SK-N-SH treated with all-trans-retinoic acid at 6 μM for 48 hours (cell line): ENCODE measurements around the gene RFX3.

Experiments
- ATAC-seq: fragments of 200-7000 bp; cut with Tn5 transposase; 3 replicates; pipeline ENCODE4 v1.9.1; 2020; ENCODE audit warnings: mild to moderate bottlenecking, moderate library complexity
- BACH2 ChIP-seq: fragments of 250-450 bp; sonication (Bioruptor Pico); IDR thresholded peaks from 2 replicates; pipeline ENCODE4 v1.9.0; 2021; ENCODE audit warnings: mild to moderate bottlenecking, borderline replicate concordance
- CREB5 ChIP-seq: fragments of 250-450 bp; sonication (Bioruptor Pico); IDR thresholded peaks from 2 replicates; pipeline ENCODE4 v1.5.1; 2020; ENCODE audit warnings: low read depth, mild to moderate bottlenecking, moderate library complexity
- CSRNP3 ChIP-seq: fragments of 250-450 bp; sonication (Bioruptor Pico); IDR thresholded peaks from 2 replicates; pipeline ENCODE4 v1.5.1; 2021; ENCODE audit warnings: mild to moderate bottlenecking, moderate library complexity
- ESRRG ChIP-seq: fragments of 250-450 bp; sonication (Bioruptor Pico); IDR thresholded peaks from 2 replicates; pipeline ENCODE4 v1.6.1; 2021; ENCODE audit warnings: mild to moderate bottlenecking
- GLIS3 ChIP-seq: fragments of 250-450 bp; sonication (Bioruptor Pico); IDR thresholded peaks from 2 replicates; pipeline ENCODE4 v1.5.0; 2020; ENCODE audit warnings: mild to moderate bottlenecking, moderate library complexity
- ISL1 ChIP-seq: fragments of 250-450 bp; sonication (Bioruptor Pico); IDR thresholded peaks from 2 replicates; pipeline ENCODE4 v2.1.2; 2022; ENCODE audit warnings: mild to moderate bottlenecking, moderate library complexity
- PATZ1 ChIP-seq: fragments of 250-450 bp; sonication (Bioruptor Pico); IDR thresholded peaks from 2 replicates; pipeline ENCODE4 v1.8.0; 2020; ENCODE audit warnings: mild to moderate bottlenecking, moderate library complexity, borderline replicate concordance
- POU6F1 ChIP-seq: fragments of 250-450 bp; sonication (Bioruptor Pico); IDR thresholded peaks from 2 replicates; pipeline ENCODE4 v1.8.0; 2021; ENCODE audit warnings: low read depth, mild to moderate bottlenecking, moderate library complexity, borderline replicate concordance
- PPARA ChIP-seq: fragments of 250-450 bp; sonication (Bioruptor Pico); IDR thresholded peaks from 2 replicates; pipeline ENCODE4 v1.5.0; 2020; ENCODE audit warnings: mild to moderate bottlenecking, borderline replicate concordance
- RARB ChIP-seq: fragments of 250-450 bp; sonication (Bioruptor Pico); IDR thresholded peaks from 2 replicates; pipeline ENCODE4 v1.8.0; 2021; ENCODE audit warnings: mild to moderate bottlenecking, moderate library complexity
- SNAI2 ChIP-seq: fragments of 250-450 bp; sonication (Bioruptor Pico); IDR thresholded peaks from 2 replicates; pipeline ENCODE4 v1.5.0; 2020; ENCODE audit warnings: mild to moderate bottlenecking, moderate library complexity
- TCF4 ChIP-seq: fragments of 250-450 bp; sonication (Bioruptor Pico); IDR thresholded peaks from 2 replicates; pipeline ENCODE4 v1.8.0; 2021; ENCODE audit warnings: mild to moderate bottlenecking, moderate library complexity, borderline replicate concordance
- TOX ChIP-seq: fragments of 250-450 bp; sonication (Bioruptor Pico); IDR thresholded peaks from 2 replicates; pipeline ENCODE4 v1.8.0; 2021; ENCODE audit warnings: mild to moderate bottlenecking, moderate library complexity, borderline replicate concordance
- TSHZ2 ChIP-seq: fragments of 250-450 bp; sonication (Bioruptor Pico); IDR thresholded peaks from 2 replicates; pipeline ENCODE4 v1.5.0; 2020; ENCODE audit warnings: mild to moderate bottlenecking, moderate library complexity
- ZFP30 ChIP-seq: fragments of 450-650 bp; formaldehyde crosslinking; IDR thresholded peaks from 2 replicates; pipeline ENCODE4 v1.5.0; 2022; ENCODE audit warnings: mild to moderate bottlenecking, moderate library complexity
- ZNF565 ChIP-seq: fragments of 450-650 bp; formaldehyde crosslinking; conservative IDR thresholded peaks from 2 replicates; pipeline ENCODE4 v1.5.0; 2020; ENCODE audit warnings: low read depth, mild to moderate bottlenecking, moderate library complexity
- ZNF70 ChIP-seq: fragments of 450-650 bp; formaldehyde crosslinking; IDR thresholded peaks from 2 replicates; pipeline ENCODE4 v1.5.0; 2020; ENCODE audit warnings: mild to moderate bottlenecking, moderate library complexity

The RFX3 gene

DNA sequence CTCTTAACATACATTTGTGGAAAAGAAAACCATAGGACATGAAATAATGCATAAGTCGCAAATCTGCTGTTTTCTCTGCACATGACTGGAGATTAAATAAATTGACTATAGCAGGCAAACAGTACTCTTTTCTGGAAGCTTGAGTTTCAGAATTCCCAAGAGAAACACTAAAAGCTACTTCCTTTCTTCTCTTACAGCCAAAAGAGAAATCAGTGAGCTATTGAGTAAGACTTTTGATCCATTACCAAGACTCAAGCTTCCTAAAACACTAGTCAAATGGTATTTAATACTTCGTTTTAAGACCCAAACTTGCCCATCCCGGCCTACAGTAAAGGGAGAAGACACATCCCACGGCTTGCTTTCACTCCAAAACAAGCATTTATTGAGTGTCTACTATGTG lies 346.1 kb downstream of the RFX3 start (continued):
- no peak for TF ChIP-seq POU6F1
- TF ChIP-seq RARB (CRISPR knock-in tag), result no peak
- no peak for TF ChIP-seq PATZ1 (CRISPR knock-in tag)
- TF ChIP-seq, all 23 proteins: peak for 0

DNA sequence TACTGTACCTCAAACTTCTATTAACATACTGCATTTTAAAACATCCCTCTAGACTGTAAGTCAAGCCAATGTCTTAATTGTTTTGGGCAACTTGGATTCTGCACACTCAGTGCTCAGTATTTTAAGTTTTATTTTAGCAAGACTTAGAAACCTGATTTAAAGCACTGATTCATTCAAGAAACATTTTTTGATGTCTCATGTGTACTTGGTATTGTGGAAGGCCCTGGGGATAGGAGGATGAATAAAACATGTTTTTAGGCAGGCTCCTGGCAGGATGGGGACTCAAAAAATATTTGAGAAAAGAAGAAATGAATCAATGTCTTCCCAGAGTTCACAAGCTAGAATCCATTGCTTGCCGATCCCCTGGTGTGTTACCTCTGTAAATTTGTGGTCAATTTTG lies 347.9 kb downstream of the RFX3 start:
- TF ChIP-seq TSHZ2 (CRISPR knock-in tag), result no peak
- TF ChIP-seq CSRNP3 (CRISPR knock-in tag), result no peak
- TF ChIP-seq GLIS3 (CRISPR knock-in tag), result no peak
- no peak for TF ChIP-seq PPARA (CRISPR knock-in tag)
- no peak for TF ChIP-seq TCF4 (CRISPR knock-in tag)
- no peak for TF ChIP-seq SNAI2 (CRISPR knock-in tag)
- TF ChIP-seq ZNF565, result no peak
- no peak for ATAC-seq

- no peak for ATAC-seq
- TF ChIP-seq ZNF70 (CRISPR knock-in tag) (no peak), SNAI2 (CRISPR knock-in tag) (no peak), CSRNP3 (CRISPR knock-in tag) (no peak), RARB (CRISPR knock-in tag) (no peak), ZFP30 (no peak), PATZ1 (CRISPR knock-in tag) (no peak)
Observed at GRCh38 chr9:3177146-3177761, 348.5 kb downstream of the RFX3 start.

GRCh38 chr9:3173374-3173773 lies 352.4 kb downstream of the RFX3 start:
- ATAC-seq, result no peak
- no peak for TF ChIP-seq PPARA (CRISPR knock-in tag)
- TF ChIP-seq TOX (CRISPR knock-in tag), result no peak
- no peak for TF ChIP-seq ESRRG (CRISPR knock-in tag)
- no peak for TF ChIP-seq BACH2 (CRISPR knock-in tag)
- no peak for TF ChIP-seq TCF4 (CRISPR knock-in tag)
- no peak for TF ChIP-seq CREB5 (CRISPR knock-in tag)
- no peak for TF ChIP-seq SNAI2 (CRISPR knock-in tag)
- TF ChIP-seq TSHZ2 (CRISPR knock-in tag), result no peak
- TF ChIP-seq GLIS3 (CRISPR knock-in tag), result no peak
- TF ChIP-seq CSRNP3 (CRISPR knock-in tag), result no peak
- no peak for TF ChIP-seq ISL1 (CRISPR knock-in tag)
